HG02798 (cell line): ENCODE measurements around the gene MPV17.
"Not testable (repeated sequence)": the region's sequence is repeated elsewhere in the genome, so short reads cannot be mapped to it uniquely, and the experiment has no call there.

Experiments used
- ATAC-seq: cut with Tn5 transposase; IDR thresholded peaks from one replicate; pipeline ENCODE4 v1.9.1; 2021; ENCODE audit warnings: mild to moderate bottlenecking; ENCODE audit not compliant: unreplicated experiment, poor library complexity

Gene MPV17

DNA sequence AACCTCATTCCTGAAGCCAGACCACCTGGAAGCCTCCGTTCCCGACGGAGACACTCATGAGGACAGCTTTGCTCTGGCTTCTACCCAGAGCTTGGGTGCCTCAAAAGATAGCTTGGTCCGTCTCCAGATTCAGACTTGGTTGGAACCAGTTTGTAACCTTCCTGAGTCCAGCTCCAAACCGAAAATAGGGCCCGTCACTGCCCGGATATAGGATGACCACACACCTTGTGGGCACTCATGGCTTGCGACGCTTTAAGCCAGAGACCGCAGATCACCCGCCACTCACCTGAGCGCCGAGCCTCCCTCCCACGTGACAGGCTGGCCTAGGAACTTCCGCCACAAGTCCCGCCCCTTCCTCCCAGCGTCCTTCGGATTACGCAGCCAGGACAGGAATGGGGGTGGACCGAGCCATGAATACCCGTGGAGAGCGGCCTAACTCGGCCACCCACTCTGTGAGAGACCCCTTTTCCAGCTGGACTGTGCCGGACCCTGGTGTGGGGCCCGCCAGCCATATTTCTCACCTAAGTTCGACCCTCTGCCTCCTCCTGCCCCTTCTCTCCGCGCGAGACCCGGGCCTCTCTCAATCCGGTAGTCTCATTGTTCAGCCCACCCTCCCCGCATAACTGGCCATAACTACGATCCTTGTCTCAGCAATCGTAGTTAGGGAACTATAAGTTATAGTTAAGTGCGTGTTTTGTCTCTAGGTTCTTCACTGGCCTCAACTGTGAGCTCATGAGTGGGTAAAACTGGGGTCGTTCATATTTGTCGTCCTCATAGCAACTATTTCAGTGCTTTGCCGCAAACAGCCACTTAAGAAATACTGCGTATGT lies at the start of gene MPV17:
Gene MPV17, minus strand, starts transcription at position 332 of the 830 bp plus-strand sequence. CDS start 580 bp downstream, outside the sequence.
- ATAC-seq = peak; percentile 92

DNA sequence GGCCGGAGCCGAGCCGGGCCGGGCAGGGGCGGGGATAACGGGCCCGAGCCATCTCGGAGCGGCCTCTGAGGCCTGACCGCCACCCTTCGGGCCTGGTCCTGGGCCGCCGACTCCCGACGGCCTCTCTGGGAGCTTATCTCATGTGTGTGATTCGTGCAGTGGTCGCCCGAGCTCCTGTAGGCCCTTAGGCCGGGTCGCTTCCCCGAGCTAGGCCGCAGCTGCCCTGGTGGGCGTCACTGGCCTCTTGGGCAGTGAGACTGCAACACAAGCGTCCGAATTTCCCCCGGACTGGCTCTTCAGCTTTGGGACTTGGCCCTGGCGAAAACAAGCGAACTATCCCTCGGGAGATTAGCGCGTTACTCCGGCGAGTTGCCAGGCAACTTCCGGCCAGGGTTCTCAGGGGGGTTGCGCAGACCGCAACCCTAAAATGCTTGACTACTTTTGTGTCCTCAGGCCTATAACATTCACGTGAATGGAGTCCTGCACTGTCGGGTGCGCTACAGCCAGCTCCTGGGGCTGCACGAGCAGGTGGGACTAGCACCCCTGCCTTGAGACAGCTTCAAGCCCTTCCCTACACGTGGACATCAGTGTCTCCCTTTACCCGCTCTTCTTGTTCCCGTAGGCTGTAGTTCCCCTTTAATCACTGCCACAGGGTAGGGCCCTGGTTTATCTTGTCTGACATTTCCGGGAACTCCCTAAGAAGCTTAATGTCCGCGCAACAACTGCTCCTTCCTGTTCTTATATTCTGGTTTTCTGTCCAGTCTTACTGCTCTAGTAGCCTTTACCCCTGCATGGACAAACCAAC lies 48.1 kb upstream of the MPV17 start:
- ATAC-seq = peak; percentile 29

DNA sequence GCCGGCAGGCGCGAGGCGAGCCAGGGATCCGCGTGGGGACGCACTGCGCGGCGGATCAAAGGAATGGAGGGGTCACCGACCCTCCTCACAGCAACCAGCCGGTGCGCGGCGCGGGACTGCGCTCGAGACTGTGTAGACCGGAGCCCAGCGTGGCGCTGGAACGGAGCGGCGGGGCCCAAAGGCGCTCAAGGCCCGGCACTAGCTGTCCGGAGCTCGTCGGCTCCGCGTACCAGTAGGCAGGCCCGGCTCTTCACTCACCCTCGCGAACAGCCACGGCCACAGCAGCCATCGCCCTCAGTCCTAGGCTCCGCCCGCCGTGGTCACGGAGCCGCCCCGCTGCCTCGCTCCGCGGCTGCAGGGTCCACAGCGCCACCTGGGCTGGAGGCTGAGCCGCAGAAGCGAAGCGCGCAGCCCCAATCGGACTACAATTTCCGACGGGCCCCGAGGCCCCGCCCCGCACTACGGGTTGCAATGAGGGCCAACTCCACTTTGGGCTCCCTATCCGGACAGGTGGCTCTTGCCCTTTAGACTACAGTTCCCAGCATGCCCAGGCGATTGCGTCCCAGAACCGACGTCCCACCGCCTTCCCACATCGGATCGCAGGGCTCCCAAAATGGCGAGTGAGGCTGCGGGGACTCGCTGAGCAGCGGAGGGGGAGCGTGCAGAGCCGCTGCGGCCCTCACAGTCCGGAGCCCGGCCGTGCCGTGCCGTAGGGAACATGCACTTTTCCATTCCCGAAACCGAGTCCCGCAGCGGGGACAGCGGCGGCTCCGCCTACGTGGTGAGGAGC lies 47.3 kb upstream of the MPV17 start, which contains the start of the genes EIF2B4 and SNX17:
Gene EIF2B4, minus strand, starts transcription at position 313 of the 790 bp plus-strand sequence. Its CDS starts 24 bp downstream, at position 289.
Gene SNX17, plus strand, starts transcription at position 591 of the 790 bp plus-strand sequence. Its CDS starts 128 bp downstream, at position 719.
- peak; percentile 93 for ATAC-seq

DNA sequence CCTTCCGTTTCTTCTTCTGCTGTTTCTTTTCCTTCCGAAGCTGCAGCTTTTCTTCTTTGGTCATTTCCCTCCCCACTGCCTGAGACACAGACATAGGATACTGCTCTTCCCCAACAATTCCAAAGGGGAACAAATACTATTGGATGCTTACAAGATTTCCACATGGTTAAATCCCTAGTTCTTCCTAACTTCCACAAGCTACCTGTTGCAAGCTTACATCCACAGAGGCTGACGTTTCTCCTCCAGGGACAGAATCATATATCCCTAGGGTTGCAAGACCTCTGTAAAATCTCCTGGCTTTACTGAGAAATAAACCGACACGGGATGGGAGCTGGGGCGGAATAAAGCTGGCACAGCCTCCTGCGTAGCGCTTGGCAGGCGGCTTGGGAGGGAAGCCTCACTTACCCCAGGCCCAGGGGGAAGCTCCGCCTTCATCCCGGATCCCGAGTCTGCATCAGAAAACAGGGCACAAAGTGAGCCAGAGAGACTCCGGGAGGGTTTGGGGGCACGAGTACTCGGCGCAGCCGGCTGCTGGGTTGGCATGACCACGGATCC lies 46.7 kb upstream of the MPV17 start:
- no peak for ATAC-seq

DNA sequence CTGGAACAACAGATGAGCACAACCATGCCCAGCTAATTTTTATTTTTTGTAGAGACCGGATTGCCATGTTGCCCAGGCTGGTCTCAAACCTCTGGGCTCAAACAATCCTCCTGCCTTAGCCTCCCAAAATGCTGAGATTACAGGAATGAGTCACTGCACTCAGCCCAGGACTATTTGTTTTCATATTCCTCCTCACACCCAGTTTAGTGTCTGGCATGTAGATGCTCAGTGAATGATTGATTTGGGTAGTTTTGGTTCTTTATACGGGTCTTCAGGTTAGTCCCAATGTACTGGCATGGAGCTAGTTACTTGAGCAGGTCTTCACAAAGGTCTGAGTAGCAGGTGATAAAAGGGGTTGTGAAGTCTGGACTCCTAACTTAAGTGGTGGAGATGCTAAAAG lies 41.0 kb upstream of the MPV17 start:
- ATAC-seq = no peak

- no peak for ATAC-seq
Observed at GRCh38 chr2:27362678-27363420, 40.0 kb upstream of the MPV17 start.

- peak; percentile 85 for ATAC-seq
Observed at GRCh38 chr2:27356382-27357181, 33.7 kb upstream of the MPV17 start, which contains the start of gene GTF3C2. TSS of gene GTF3C2 (minus strand) at chr2:27356764. CDS start at chr2:27343554, 13,210 bp downstream.

DNA sequence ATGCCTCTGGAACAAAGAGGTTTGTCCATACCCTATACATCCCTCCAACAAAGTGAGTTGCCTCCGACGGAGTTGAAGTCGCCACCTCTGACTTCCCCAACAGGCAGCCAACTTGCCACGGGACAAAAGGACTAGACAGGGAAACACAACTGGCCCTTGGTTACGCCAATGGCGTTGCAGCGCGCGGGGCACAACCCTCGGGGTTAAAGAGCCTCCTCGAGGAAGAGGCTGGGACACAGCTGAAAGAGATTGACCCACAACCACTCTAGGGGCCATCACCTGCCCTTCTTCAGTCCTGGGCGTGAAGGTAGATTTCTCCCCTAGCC lies 33.1 kb upstream of the MPV17 start:
- peak; percentile 31 for ATAC-seq

DNA sequence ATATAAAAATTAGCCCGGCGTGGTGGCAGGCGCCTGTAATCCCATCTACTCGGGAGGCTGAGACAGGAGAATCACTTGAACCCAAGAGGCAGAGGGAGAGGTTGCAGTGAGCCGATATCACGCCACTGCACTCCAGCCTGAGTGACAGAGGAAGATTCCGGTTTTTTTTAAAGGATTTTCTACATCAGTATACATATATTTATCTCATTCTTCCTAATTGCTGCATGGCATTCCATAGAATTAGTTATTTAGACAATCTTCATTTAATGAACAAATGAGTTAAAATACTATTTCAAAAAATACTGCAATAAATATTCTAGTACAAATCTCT lies 31.7 kb upstream of the MPV17 start:
- ATAC-seq = no peak

DNA sequence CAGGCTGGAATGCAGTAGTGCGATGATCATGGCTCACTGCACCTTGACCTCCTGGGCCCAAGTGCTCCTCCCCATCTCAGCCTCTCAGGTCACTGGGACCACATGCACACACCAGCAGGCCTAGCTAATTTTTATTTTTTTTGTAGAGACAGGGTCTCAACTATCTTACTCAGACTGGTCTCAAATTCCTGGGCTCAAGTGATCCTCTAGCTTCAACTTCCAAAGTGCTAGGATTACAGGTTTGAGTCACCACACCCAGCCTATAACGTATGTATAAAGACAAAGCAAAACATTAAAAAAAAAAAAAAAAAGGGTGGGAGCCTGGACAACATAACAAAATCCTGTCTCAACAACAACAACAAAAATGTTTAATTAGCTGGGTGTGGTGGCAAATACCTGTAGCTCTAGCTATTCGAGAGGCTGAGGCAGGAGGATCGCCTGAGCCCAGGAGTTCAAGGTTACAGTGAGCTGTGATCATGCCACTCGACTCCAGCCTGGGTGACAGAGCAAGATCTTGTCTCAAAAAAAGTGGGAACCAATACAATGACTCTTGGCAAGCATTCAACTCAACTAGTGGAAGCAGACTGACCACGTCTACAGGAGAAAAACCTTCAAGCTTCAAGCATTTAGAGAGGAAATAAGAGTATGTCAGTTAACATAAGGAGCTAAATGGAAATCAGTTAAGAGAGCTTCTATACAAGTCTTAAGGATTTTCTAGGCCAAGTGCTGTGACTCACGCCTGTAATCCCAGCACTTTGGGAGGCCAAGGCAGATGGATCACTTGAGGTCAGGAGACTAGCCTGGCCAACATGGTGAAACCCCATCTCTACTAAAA lies 31.1 kb upstream of the MPV17 start:
- ATAC-seq = no peak

- not testable (repeated sequence) for ATAC-seq
Observed at GRCh38 chr2:27353386-27353761, 30.5 kb upstream of the MPV17 start.

DNA sequence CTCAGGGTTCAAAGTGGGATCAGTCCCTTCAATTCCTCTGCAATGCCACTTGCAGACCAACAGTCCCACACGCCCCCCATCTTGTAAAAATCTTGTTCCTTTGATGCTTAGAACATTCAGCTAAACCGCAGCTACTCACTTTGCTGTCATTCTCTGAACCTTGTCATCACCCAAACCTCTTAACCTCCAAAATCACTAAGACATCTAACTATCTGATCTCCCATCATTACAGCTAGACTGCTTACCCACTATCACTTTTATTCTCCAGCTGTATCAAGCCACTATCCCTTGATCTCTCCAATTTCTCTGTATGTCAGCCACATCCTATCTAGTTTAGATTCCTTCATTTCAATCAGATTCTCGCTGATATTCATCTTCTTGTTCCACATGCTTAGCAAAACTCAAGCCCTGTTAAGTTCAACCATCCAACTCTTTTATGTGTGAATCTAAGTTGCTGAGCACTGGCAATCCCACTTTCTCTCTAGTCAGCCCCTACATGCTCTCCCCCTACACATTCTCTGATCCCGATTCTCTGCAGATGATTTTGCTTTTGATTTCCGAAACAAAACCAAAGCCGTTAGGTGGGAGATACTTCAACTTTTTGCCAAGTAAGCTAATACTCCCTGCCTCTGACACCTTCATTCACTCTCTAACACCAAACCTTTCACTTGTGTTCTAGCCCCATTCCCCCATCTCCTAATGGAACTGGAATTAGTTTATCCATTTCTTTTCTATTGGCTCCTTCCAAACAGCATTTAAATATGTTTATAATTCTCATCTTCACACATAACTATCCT lies 29.1 kb upstream of the MPV17 start:
- ATAC-seq = no peak

- ATAC-seq = no peak
Observed at GRCh38 chr2:27350106-27350693, 27.3 kb upstream of the MPV17 start.

GRCh38 chr2:27347641-27348040 lies 24.7 kb upstream of the MPV17 start:
- ATAC-seq = no peak

DNA sequence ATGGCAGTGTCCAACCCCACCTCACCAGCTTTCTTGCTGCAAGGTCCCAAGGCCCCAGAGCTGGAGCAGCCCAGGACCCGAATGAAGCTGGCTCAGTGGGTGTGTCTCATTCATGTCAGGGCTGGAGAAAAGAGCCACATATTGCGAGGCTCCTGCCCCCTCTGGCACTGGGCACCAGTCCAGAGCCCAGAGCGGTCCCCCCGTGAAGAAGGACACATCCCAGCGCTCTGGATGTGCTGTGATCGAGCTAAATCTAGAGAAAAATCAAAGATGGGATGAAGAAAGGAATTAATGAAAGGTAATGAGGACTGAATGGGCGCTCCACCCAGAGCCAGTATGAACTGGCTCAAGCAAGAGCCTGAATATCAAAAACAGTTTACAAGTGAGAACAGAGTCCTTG lies 13.3 kb upstream of the MPV17 start:
- ATAC-seq = no peak

GRCh38 chr2:27335311-27335710 lies 12.4 kb upstream of the MPV17 start:
- ATAC-seq = no peak

GRCh38 chr2:27324720-27325119 lies 1.8 kb upstream of the MPV17 start:
- ATAC-seq = no peak
